Astrocyte of the cerebellum (primary cell): Measurements from ENCODE around the gene TTLL5.
"Not testable (repeated sequence)": the region's sequence is repeated elsewhere in the genome, so short reads cannot be mapped to it uniquely, and the experiment has no call there.

ENCODE experiments used
- DNase-seq: peaks from one replicate; pipeline ENCODE4 v3.0.0-alpha.2; 2011; ENCODE audit warnings: low read depth
- H3K4me3 ChIP-seq: 2 replicates; pipeline ENCODE4 v1.5.1; 2011; ENCODE audit warnings: mild to moderate bottlenecking, low read depth, low read length, moderate library complexity
- CTCF ChIP-seq: IDR thresholded peaks from 2 replicates; pipeline ENCODE4 v1.5.1; 2012; ENCODE audit warnings: low read length, low read depth, moderate library complexity, mild to moderate bottlenecking; ENCODE audit errors: missing control alignments
- in situ Hi-C: cut with HindIII; loops from 2 replicates; pipeline ENCODE4 v1.10.0; 2017; ENCODE audit warnings: low sequenced_read_pairs

Gene TTLL5

GRCh38 chr14:75915045-75915444, 254.0 kb downstream of the TTLL5 start:
- in situ Hi-C loops, result no loop called here
- H3K4me3 ChIP-seq, result no peak overlapping the region
- no peak for TF ChIP-seq CTCF
- DNase-seq, result no peak

- in situ Hi-C loops, result no loop called here
- H3K4me3 ChIP-seq, result no peak overlapping the region
- DNase-seq, result no peak
- no peak for TF ChIP-seq CTCF
These were observed 256.4 kb downstream of the TTLL5 start for GRCh38 chr14:75917322-75917945.

- in situ Hi-C loops, result no loop called here
- no peak for TF ChIP-seq CTCF
- no peak for DNase-seq
- H3K4me3 ChIP-seq, result no peak overlapping the region
These were observed 256.9 kb downstream of the TTLL5 start for GRCh38 chr14:75917946-75918335.

- in situ Hi-C loops, result not testable (repeated sequence)
These were observed 259.4 kb downstream of the TTLL5 start for GRCh38 chr14:75920421-75920820.

GRCh38 chr14:75925141-75925840, 264.2 kb downstream of the TTLL5 start:
- H3K4me3 ChIP-seq, DNase-seq, in situ Hi-C loops: not testable (repeated sequence)

More at GRCh38 chr14:75920421-75920820, 259.4 kb downstream of the TTLL5 start:
- not testable (repeated sequence) for H3K4me3 ChIP-seq, DNase-seq

GRCh38 chr14:75926431-75927115, 265.5 kb downstream of the TTLL5 start:
- in situ Hi-C loops, result no loop called here
- no peak for DNase-seq
- H3K4me3 ChIP-seq, result no peak overlapping the region
- no peak for TF ChIP-seq CTCF

GRCh38 chr14:75927564-75928087, 266.6 kb downstream of the TTLL5 start:
- in situ Hi-C loops, result no loop called here
- DNase-seq, result no peak
- H3K4me3 ChIP-seq, result no peak overlapping the region
- no peak for TF ChIP-seq CTCF
